GM21717 (cell line): ENCODE measurements around the gene MAML2.

ENCODE experiments used
- ATAC-seq: cut with Tn5 transposase; IDR thresholded peaks from one replicate; pipeline ENCODE4 v1.9.1; 2021; ENCODE audit warnings: mild to moderate bottlenecking, moderate library complexity; ENCODE audit not compliant: unreplicated experiment

MAML2 gene

DNA sequence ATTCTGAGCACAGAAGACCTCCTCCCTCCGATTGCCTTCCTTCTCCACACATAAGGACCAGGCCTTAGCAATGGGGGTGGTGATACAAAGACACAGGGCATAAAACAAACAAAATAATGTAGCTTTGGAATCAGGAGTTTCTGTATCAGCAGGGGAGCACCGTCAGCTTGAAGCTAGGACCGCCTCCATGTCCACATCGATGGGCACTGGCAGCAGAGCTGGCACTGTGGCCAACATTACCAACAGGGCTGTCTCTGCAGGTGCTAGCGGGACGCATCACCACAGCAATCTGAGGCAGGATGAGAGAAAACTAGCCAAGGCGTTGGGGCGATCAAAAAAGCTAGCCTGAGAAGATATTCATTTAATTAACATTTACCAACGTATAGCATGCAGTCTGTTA is 201.4 kb downstream of the MAML2 start:
- ATAC-seq = no peak

DNA sequence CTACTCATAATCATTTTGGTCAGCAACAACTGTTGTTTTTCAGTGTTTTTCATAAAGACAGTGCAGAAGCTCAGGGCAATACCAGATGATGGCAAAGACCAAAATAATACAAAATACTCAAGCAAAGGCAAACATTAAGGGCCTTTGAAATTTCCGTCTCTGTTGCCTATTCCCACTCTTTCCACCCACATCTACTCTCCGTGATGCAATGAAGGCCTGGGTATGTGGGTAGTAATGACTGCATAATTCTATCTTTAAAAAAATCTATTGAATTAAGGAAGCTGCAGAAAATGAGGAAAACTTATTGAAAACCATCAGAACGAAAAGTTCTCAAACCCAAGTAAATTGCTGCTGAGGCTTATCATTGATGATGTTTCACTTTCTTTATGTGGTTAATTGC is 203.3 kb downstream of the MAML2 start:
- ATAC-seq = no peak

DNA sequence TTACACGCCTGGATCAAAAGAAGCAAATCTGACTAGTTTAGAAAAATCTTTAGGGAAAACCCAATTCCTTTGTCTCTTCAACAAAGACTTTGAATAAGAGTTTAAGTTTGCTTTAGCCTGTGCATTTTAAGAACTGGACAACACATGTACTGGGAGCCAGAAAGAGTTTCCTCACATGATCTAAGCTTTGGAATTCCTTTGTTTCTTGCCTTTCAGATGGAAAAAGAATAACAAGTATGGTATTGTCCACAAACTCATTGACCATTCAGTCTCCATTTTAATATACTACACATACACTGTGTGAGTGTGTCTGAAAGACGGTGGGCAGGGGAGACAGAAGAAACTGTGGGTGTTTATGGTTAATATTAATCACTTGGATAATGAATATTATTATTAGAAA is 205.6 kb downstream of the MAML2 start:
- no peak for ATAC-seq

DNA sequence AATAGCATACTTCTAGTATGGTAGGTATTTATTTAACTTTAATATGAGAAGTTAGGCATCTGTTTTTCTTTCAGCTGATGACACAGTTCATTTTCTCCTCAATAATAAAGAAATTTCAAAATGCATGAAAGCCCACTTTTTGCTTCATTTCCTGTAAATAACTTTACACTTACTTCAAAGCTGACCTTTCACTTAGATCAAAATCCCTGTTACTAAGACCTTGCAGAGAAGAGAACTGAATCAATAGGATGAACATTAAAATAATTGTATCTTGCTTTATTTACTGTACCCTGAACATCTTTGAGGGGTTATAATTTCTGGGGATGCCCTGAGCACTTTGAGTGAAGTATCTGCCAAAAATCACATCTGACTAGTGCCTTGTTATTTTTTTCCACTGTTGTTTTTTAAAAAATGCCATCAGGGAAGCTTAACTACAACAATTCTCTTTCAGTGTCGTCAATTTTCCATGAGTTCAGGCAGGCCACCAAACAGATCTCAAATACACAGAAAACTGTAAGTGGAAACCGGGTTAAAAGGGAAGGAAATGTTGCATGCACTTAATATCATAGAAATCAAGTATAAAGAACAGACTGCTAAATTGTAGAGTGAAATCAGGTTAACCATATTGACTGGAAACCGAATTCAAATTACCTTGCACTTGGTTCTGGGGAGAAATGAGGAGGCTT is 206.2 kb downstream of the MAML2 start:
- ATAC-seq = no peak

DNA sequence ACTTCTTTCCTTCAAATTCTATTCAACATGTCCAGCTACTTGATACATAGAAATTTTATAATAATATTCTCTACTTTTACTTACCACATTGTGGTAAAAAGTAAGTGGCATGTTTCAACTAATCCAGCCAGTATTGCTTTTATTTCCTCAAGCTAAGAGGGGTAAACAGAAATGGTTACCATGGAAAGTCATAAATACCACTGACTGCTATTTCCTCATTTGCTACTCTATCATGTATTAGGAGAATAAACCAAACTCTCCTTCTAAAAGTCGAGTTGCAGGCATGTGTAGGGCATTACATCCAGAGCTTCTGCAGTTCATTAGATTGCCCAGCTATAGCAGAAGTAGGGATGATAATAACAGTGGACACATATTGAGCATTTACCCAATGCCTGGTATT is 208.4 kb downstream of the MAML2 start:
- no peak for ATAC-seq

DNA sequence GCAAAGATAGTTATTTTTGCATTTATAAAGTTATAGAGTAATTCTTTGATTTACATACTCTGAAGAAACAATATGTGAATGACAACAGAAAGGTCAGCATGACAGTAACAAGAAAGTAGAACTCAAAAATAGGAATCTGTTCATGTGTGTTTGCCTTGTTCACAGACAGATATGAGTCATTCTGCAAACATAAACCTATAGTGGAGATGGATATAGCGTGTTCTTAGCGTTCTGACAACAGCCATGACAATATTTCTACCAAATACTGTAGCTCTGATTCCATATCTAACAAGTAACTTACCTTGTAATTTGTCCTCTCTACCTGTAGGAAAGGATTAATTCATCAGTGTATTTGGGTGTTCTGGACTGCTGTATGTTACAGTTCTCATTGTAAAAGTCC is 210.6 kb downstream of the MAML2 start:
- peak; percentile 49 for ATAC-seq

DNA sequence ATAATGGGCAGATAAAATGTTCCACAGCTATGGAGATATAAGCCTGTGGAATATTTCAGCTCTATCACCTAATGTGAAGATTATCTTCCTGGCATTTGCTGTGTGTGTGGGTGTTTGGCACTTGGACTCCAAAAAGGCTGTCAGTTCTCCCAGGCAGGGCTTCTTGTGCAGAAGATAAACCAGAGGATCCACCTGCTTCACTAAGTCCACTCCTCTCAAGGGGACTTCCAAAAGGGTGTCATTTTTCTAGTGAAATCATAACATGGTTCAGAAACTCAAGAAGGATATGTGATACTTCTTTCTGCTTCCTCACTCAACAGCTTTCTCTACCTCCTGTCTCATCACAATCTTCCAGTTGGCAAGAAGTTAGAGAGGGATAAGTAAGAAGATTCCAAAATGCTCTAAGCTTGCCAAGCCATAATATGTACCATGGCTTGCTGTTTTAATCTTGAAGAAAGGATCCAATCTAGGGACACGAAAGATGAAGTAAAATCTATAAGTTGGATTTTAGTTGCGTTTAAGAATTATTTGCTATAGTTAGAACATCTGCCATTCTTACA is 212.9 kb downstream of the MAML2 start:
- ATAC-seq = peak; percentile 40

DNA sequence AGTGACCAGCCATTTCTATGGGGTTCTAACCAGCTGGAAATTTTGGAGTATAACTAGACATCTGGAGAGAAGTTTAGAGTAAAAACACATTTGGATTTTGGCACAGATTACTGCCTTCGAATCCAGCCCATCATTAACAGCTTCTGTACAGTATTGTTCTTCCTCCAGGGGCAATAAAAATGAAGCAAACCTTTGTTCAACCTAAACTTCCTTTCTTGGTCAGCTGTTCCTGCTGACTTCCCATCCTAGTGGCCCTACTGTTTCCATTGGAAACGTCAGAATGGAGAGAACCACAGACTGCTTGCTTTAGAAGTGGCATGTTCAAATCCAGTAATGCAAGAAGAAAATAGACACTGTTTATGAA is 215.4 kb downstream of the MAML2 start:
- no peak for ATAC-seq

DNA sequence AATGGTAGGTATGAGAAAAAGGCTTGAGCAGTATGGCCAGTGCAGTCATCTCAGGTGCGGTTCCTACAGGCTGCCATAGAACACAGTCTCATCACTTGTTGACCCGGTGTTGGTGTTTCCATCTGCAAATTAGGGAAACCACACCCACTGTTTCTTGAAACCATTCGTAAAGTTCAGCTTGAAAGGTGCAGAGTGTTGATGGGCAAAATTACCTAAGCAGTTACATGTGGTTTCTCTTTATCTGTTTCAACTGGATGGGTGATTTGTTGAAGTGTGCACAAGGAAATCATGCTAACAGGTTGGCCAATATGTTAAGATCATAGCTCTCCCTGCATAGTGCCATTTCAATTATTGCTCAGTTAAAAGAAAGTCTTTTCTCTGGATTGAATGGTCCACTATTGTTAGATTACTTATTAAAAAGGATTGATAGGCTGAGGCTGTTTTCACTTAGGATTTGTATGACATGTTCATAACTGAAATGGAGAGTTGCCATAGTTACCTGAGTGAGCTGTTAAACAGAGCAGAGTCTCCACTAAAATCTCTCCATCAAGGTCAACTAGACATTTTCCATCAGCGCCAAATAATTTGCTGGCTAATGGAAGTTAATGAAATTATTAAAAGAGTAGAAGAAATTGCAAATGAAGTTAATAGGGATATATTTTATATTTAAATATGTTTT is 215.9 kb downstream of the MAML2 start:
- no peak for ATAC-seq

DNA sequence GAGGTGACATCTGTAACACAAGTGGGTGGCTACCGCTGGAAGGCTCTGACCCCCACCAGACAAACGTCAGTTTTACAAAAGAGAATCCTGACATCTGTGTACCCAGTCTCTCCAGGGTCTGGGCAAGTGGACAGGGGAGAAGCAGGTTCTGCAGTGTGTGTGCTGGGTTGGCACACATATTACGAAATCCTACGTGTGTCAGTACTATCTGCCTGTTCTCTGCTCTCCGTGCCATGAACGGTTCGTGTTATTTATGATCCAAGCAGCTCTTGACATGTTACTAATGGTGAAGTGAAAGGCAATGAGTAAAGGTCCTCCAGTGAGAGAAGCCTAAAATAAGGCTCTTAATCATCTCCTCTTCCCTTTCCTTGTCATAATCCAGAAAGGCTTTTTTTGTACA is 217.6 kb downstream of the MAML2 start:
- no peak for ATAC-seq

DNA sequence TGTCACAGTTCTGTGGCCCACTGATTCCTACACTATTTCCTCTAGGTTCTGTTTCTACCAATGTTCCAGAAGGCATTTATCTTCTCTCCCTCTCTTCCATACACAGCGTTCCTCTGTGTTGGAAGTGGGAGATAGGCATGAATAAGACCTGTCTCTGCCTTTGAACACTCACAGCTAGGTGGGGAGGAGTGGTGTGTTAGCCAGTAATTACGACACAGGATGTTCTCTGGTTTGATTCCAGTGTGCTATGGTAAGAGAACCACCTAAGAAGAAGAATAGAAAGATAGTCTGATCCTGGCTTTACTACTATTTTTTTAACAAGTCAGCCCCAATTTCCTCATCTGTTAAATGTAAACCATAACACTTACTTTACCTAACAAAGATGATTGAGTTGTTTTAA is 218.8 kb downstream of the MAML2 start:
- no peak for ATAC-seq

DNA sequence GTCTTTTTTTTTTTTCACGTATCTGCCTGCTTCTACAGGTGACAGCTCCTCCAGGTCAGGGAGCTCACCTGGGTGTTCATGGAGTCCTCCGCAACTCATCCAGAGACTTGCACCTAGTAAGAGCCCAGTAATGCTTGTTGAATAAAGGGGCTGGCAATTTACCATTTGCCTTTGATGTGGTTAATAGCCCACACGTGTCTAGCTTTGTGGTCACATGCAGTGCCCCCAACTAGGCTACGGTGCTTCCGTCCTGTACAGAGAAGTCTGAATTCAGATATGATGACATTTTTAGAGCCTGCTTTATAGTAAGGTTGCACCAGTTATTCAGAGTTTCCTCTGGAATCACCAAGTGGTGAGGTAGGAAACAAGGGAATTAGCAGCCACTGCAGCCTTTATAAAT is 219.7 kb downstream of the MAML2 start:
- ATAC-seq = no peak

DNA sequence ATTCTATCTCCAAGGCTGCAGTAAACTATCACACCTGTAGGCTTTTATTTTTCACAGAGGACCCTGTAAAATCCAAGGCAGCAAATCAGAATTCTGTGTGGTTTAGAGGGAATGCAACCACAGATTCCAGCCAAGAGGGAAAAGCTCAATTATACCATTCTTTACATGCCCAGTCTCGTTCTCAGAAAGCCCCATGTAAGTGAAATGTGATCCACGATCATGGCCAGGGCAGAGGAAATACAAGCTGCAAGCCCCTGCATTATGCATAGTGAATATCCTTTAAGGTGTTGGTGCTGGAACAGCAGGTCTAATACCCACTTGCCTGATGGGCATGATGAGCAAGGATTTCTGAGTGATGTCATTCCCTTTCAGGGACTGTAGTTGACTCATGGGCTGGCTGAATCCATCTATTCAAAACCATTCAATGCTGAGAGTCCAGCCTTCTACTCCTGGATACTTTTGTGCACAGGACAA is 220.4 kb downstream of the MAML2 start:
- no peak for ATAC-seq

DNA sequence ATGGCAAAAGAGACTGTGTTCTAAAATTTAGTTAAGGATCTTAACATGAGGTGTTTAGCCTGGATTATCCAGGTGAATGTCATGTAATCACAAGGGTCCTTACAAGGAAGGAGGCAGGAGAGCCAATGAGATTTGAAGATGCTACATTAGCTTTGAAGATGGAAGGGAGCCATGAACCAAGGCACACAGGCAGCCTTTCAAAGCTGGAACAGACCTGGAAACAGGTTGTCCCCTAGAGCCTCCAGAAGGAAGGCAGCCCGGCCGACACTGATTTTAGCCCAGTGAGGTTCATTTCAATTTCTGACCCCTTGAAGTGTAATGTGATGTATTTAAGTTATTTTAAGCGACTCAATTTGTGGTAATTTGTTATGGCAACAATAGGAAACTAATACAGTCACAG is 223.8 kb downstream of the MAML2 start:
- no peak for ATAC-seq

DNA sequence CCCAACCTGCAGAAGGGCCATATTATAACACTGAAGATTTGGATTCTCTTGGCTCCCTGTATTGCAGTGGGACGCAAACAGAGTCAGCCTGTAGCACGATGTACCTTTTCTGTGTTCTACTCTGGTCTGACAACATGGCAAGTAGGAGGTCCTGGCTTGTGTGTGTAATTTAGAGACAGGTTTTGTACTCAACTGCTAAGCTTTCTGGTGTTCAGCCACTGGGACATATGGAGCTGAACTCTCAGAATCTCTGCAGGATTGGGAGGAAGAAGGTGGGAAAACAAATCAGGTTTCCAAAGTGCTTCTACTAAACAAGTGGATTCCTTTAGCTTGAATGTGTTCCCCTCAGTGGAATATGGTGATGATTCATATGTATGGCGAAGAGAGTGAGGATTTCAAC is 226.6 kb downstream of the MAML2 start:
- ATAC-seq = no peak

DNA sequence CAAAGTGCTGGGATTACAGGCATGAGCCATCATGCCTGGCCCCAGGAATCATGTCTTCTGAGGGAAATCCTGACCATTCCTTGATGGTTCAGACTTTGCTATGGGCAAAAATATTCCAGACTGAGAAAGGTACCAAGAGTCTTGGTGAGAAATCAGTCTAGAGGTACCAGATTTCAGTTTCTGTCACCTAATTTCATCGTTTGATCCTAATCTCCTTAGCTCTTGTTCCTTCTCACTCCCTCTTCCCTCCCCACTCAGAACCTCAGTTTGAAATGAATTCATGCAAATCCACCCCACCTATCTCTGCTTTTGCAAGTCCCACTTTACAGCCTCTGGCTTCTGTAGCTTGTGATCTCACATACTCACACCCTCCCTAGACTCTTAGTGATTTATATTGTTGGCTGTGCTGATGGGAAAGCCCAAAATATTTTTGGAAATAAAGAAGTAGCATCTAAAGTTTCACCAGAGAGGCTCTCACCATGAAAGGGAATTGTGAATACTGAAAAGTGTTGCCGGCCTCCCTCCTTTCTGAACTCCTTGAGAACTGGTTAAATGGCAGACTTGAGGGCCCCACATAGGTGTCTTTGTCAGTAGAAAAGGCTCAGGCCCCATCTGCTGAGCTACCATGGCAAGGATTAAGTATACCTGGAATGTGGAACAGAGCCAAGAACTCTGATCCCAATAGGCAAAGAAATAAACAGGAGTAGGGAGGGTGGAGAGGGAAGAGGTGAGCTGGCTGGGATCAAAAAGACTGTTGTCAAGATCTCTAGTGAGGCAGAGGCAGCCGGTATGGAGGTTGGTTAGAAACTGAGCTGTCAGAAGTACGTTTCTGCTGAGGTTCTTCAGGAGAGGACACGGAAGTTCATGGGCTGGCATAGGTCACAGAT is 228.6 kb downstream of the MAML2 start:
- ATAC-seq = peak; percentile 35

DNA sequence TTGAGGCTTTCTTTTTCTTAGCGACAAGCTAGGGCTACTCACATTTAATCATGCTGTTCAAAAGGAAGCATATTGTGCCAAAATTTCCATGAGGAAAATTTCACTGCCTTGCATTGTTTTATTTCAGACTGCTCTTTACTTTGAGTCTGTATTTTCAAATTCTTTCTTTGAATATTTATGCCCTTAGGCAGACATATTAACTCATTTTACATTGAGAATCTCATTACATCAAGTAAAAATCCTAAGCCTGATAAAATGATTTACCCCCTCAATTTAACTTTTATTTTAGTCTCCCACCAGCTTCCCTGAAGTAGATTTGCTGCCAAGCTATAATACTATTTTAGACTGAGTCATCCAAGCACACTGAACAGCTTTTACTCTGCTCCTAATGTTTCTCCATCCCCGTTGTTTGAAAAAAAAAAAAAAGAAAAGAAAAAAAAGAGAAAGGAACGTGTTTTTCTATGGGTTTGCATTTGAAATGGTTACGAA is 229.8 kb downstream of the MAML2 start:
- no peak for ATAC-seq

DNA sequence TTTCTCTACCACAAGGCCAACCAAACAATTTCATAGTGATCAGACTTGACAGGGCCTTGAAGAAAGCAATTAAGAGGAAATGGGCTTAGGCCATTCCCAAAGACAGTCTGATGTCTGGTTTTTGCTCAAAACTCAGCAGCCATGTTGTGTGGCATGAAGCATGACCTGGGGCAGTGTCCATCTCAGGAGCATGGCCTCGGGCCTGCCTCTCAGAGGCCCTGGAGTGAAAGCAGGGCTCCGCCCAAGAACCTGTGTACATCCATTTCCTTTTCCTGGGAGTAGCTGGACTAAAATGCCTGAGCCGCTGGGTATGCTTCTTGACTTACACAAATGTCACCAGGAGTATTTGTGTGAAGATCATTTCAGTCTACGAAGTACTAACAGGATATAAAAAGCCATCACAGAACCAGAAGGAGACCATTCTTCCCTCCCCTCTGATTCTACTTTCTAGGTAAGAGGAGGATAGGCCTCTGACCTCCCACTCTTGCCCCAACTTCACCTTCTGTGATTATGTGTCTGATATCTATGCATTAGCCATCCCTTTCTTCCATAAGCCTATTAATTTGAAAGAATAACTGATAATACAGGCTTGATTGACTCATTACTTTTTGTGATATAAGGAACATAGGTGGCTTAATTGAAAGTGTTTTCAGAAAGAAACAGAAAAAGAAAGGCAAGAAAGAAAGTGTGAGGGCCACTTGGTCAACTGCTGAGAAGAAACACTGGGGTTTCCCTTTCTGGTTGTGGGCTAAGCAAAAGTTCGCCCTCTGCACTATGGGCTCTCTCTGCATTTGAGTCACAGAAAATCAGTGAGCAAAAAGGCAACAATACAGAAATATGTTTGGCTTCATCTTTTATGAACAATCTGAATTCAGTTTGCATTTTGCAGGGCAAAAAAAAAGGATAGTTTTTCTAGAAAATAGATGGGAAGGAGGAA is 230.5 kb downstream of the MAML2 start:
- ATAC-seq = peak; percentile 90

DNA sequence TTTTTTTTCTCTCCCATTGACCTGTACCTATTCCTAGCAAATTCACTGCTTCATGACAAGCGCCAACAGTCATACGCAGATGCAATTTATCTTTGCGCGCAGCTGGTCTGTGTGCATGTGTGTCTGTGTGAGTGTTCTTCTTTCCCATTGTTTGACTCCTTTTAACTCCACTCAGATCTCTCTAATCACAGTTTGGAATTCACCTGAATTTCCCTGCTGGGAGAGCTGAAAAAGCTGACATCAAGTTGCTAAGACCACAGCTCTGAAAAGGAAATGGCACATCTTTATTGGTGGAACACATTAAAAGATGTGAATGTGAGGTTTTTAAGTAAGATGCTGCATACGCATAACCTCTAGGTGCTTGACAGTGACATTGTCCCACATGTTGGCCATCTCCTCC is 231.7 kb downstream of the MAML2 start:
- no peak for ATAC-seq

DNA sequence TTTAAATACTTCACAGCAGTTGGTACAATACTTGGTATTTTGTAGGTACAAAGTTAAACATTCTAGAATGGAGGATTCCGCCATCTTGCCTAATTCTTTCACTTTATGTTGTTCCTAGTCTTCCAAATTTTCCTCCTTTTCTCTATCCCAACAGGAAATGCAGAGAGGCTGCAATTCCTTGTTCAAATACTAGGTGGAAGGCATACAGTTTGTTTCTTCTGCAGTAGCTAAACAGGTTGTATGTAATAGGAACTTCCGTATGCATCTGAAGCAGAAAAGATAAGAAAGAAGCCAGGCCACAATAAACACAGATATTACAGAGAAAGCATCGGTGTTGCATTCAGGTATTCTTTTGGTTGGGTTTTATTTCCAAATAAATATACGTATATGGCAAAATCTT is 232.7 kb downstream of the MAML2 start:
- no peak for ATAC-seq
